NB4 (cell line): Measurements from ENCODE around the gene CTIF.

ENCODE experiments used
- DNase-seq: peaks from one replicate; pipeline ENCODE4 v3.0.0; 2010; ENCODE audit warnings: low read depth
- H3K4me3 ChIP-seq: one replicate; pipeline ENCODE4 v1.5.1; 2011; ENCODE audit warnings: mild to moderate bottlenecking, low read depth, low read length, moderate library complexity
- MYC ChIP-seq: IDR thresholded peaks from 2 replicates; pipeline ENCODE4 v1.6.1; 2011; ENCODE audit warnings: low read depth, low read length
- POLR2A ChIP-seq: IDR thresholded peaks from 2 replicates; pipeline ENCODE4 v1.6.1; 2011; ENCODE audit warnings: mild to moderate bottlenecking; ENCODE audit not compliant: insufficient read length; ENCODE audit errors: extremely low read depth
- TF ChIP-seq, protein P1 (sequence below): IDR thresholded peaks from 2 replicates; pipeline ENCODE4 v1.6.1; 2011; ENCODE audit warnings: low read depth, low read length
- TF ChIP-seq, protein P2 (sequence below): IDR thresholded peaks from one replicate; pipeline ENCODE4 v1.5.1; 2012; ENCODE audit warnings: low read depth, low read length

CTIF gene

DNA sequence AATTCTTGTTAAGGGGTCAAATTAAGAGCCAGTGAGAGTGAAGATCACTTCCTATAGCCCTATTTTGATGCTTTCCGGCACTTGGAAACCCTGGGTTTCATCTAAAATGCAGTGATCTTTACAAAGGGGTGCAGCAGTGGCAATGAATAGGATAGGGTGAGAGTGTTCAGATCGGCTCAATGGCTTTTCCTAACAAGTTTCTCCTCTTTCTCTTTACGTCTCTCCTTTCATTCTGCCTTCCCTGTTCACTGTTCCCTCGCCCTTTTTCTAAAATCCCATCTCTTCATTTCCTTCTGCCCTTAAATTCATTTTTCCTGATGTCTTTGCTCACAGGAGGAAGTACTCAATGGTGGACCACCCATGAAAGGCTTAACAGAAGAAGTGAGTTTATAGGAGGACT lies 86.0 kb downstream of the CTIF start:
- TF ChIP-seq POLR2A (no peak), MYC (no peak)
- TF ChIP-seq, protein P1, sequence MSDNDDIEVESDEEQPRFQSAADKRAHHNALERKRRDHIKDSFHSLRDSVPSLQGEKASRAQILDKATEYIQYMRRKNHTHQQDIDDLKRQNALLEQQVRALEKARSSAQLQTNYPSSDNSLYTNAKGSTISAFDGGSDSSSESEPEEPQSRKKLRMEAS, result no peak
- TF ChIP-seq, protein P2, sequence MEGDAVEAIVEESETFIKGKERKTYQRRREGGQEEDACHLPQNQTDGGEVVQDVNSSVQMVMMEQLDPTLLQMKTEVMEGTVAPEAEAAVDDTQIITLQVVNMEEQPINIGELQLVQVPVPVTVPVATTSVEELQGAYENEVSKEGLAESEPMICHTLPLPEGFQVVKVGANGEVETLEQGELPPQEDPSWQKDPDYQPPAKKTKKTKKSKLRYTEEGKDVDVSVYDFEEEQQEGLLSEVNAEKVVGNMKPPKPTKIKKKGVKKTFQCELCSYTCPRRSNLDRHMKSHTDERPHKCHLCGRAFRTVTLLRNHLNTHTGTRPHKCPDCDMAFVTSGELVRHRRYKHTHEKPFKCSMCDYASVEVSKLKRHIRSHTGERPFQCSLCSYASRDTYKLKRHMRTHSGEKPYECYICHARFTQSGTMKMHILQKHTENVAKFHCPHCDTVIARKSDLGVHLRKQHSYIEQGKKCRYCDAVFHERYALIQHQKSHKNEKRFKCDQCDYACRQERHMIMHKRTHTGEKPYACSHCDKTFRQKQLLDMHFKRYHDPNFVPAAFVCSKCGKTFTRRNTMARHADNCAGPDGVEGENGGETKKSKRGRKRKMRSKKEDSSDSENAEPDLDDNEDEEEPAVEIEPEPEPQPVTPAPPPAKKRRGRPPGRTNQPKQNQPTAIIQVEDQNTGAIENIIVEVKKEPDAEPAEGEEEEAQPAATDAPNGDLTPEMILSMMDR, result no peak
- no peak overlapping the region for H3K4me3 ChIP-seq

DNA sequence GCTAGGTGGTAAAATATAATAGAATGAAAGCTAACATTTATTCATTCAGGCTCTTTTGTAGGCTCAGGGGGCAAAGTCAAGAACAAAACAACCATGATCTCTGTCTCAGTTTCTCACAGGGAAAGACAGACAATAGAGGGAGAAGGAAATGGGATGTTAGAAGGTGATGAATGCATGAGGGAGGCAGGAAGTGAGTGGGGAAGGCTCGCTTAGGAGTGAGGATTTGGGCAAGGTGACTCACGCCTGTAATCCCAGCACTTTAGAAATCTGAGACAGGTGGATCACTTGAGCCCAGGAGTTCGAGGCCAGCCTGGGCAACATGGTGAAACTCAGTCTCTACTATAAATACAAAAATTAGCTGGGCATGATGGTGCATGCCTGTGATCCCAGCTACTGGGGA lies 88.4 kb downstream of the CTIF start:
- H3K4me3 ChIP-seq, result no peak overlapping the region
- DNase-seq, result no peak
- TF ChIP-seq MYC, result no peak
- no peak for TF ChIP-seq POLR2A
- TF ChIP-seq, protein P1, result no peak
- TF ChIP-seq, protein P2, result no peak

More for the DNA sequence above, 86.0 kb downstream of the CTIF start:
- DNase-seq, result no peak

DNA sequence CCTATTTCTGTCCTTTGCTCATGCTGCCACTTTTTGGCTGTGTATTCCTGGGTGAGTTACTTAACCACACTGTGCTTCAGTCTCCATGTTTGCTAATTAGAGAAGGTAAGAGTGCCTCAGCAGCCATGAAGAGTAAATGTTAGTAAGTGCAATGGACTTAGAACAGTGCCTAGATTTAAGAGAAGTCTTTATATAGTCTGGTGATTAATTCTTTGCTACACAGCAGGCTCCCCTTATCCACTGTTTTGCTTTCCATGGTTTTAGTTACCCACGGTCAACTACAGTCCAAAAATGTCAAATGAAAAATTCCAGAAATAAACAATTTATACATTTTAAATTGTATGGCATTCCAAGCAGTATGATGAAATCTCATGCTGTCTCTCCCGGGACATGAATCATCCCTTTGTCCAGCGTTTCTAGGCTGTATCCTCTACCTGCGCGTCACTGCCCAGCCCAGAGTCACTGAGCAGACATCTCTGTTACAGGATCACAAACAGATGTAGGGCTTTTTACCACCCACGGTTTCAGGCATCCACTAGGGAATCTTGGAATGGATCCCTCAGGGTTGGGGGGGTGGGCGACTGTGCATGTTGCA lies 91.0 kb downstream of the CTIF start:
- TF ChIP-seq MYC (no peak), POLR2A (no peak)
- TF ChIP-seq, protein P2, result no peak
- TF ChIP-seq, protein P1, result no peak
- DNase-seq, result no peak
- no peak overlapping the region for H3K4me3 ChIP-seq

DNA sequence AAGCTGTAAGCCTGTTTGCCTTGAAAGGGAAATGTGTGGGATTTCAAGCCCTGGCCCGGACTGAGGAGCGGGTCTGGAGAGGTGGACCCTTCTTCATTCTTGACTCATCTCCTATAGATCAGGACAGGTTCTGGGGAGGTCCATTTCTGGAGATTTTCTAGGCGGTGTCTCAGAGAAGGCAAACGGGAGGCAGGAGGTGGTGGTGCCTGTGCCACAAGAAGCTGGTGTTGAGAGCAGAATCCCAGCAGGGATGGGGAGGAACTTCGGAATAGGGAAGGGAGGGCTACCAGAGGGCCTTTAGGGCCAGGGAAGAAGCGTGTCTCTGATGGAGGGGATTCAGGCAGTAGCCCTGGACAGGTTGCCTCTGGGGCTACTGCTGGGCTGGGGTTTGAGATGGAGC lies 93.0 kb downstream of the CTIF start:
- no peak overlapping the region for H3K4me3 ChIP-seq
- TF ChIP-seq MYC (no peak), POLR2A (no peak)
- TF ChIP-seq, protein P2, result no peak
- TF ChIP-seq, protein P1, result no peak
- no peak for DNase-seq

DNA sequence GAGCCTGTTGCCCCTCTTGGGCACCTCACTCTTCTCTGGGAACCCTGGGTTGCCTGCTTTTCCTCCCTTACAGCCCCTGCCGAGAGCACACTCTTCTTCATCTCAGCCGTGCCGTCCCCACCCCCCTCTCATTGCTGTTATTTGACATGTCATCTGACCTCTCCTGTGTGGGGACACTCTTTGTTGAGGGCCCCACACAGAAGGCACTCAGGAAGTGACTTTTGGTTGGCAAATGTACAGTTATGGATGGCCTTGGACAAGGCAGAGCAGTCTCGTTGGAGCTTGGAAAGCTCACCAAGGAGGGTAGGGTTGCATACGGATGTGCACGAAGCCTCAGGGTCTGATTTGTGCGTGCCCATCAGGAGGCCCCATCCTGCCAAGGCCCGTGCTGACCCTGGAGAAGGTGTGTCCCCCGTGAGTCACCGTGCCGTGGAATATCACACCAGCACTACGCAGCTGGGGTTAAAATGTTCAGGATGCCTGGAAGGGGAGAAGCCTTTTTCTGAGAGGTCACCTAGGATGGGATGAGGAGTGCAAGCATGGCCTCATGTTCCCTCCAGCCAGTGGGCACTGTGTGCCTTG lies 93.9 kb downstream of the CTIF start:
- no peak overlapping the region for H3K4me3 ChIP-seq
- DNase-seq, result no peak
- TF ChIP-seq, protein P1, result no peak
- TF ChIP-seq MYC (no peak), POLR2A (no peak)
- TF ChIP-seq, protein P2, result no peak

DNA sequence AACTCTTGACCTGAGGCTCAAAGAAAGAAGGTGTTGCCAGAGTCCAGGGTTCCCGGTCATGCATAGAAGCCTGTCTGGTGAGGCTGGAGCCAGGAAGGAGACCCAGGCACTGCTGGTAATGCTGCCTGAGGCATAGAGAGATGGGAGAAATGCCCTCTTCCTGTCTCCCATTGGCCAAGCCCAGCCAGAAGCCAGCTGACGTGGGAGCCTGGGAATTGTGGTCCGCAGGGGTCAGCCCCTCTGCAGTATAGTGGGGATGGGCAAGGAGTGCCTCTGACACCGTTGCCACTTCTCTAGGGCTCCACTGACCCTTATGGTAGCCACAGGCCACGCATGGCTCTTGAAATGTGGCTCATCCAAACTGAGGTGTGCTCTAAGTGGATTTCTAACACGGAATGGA lies 95.7 kb downstream of the CTIF start:
- DNase-seq, result no peak
- TF ChIP-seq POLR2A (no peak), MYC (no peak)
- TF ChIP-seq, protein P2, result no peak
- TF ChIP-seq, protein P1, result no peak
- H3K4me3 ChIP-seq, result no peak overlapping the region
